Measurements from ENCODE around the gene ACBD6.

ACBD6 gene

GRCh38 chr1:180248176-180248575 is 254.2 kb downstream of the ACBD6 start:
- Histone ChIP-seq H3K9me3 (ENCODE audit: control insufficient read depth, insufficient read depth, low read depth, low read length) (no peaks in the 10 kb centered on the region), H3K4me3 (ENCODE audit: low read depth, low read length) (no peak overlapping the region), H3K4me1 (ENCODE audit: control insufficient read depth, insufficient read depth, low read length) (no peaks in the 10 kb centered on the region), H3K27ac (ENCODE audit: extremely low read depth, low read depth, low read length) (no peak overlapping the region), H3K36me3 (ENCODE audit: control insufficient read depth in 2 of 2, insufficient read depth in 1 of 2, low read length in 2 of 2) (no peaks in the 10 kb centered on the region)
- POLR2A ChIA-PET = no interaction called here
- no peak for TF ChIP-seq YY2 (tag by site-specific recombination; IDR thresholded peaks at IDR 0.05)
- TF ChIP-seq ZNF549 (tag by site-specific recombination; IDR thresholded peaks at IDR 0.05) = no peak
- no peak for TF ChIP-seq ZNF529 (tag by site-specific recombination; IDR thresholded peaks at IDR 0.05; ENCODE audit: insufficient replicate concordance)
- no peak for TF ChIP-seq ZBTB6 (tag by site-specific recombination; IDR thresholded peaks at IDR 0.05)
- TF ChIP-seq ZNF623 (tag by site-specific recombination; IDR thresholded peaks at IDR 0.05) = no peak
- no peak for TF ChIP-seq ZFP69B (tag by site-specific recombination; IDR thresholded peaks at IDR 0.05)
- TF ChIP-seq ZNF2 (tag by site-specific recombination; IDR thresholded peaks at IDR 0.05) = no peak
- no peak for TF ChIP-seq HOXC10 (CRISPR knock-in tag; IDR thresholded peaks at IDR 0.05)
- no peak for TF ChIP-seq ZBTB7A (tag by site-specific recombination; IDR thresholded peaks at IDR 0.05; ENCODE audit: low read depth)
- no peak for TF ChIP-seq ZBTB17 (tag by site-specific recombination; IDR thresholded peaks at IDR 0.05)
- CTCF ChIA-PET = interaction anchor here (0.5 to 2.3 kb wide), 6 partner anchors 12 to 390 kb away, joined by 4 to 9 read pairs (median 4); no protein-coding TSS in a partner anchor

- Histone ChIP-seq H3K27ac (ENCODE audit: extremely low read depth, low read depth, low read length) (no peak overlapping the region), H3K36me3 (ENCODE audit: control insufficient read depth in 2 of 2, insufficient read depth in 1 of 2, low read length in 2 of 2) (no peaks in the 10 kb centered on the region), H3K4me3 (ENCODE audit: low read depth, low read length) (no peak overlapping the region), H3K9me3 (ENCODE audit: control insufficient read depth, insufficient read depth, low read depth, low read length) (no peaks in the 10 kb centered on the region), H3K4me1 (ENCODE audit: control insufficient read depth, insufficient read depth, low read length) (no peaks in the 10 kb centered on the region)
- TF ChIP-seq, protein P1, sequence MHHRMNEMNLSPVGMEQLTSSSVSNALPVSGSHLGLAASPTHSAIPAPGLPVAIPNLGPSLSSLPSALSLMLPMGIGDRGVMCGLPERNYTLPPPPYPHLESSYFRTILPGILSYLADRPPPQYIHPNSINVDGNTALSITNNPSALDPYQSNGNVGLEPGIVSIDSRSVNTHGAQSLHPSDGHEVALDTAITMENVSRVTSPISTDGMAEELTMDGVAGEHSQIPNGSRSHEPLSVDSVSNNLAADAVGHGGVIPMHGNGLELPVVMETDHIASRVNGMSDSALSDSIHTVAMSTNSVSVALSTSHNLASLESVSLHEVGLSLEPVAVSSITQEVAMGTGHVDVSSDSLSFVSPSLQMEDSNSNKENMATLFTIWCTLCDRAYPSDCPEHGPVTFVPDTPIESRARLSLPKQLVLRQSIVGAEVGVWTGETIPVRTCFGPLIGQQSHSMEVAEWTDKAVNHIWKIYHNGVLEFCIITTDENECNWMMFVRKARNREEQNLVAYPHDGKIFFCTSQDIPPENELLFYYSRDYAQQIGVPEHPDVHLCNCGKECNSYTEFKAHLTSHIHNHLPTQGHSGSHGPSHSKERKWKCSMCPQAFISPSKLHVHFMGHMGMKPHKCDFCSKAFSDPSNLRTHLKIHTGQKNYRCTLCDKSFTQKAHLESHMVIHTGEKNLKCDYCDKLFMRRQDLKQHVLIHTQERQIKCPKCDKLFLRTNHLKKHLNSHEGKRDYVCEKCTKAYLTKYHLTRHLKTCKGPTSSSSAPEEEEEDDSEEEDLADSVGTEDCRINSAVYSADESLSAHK (tag by site-specific recombination; IDR thresholded peaks at IDR 0.05) = no peak
- no peak for TF ChIP-seq ZNF791 (tag by site-specific recombination; IDR thresholded peaks at IDR 0.05)
- no peak for TF ChIP-seq ZNF510 (tag by site-specific recombination; IDR thresholded peaks at IDR 0.05; ENCODE audit: insufficient replicate concordance)
- TF ChIP-seq ZBTB10 (tag by site-specific recombination; IDR thresholded peaks at IDR 0.05) = no peak
- no peak for TF ChIP-seq ZNF324 (tag by site-specific recombination; IDR thresholded peaks at IDR 0.05)
- TF ChIP-seq ZNF266 (tag by site-specific recombination; IDR thresholded peaks at IDR 0.05; ENCODE audit: low read depth) = no peak
- TF ChIP-seq OVOL3 (tag by site-specific recombination; IDR thresholded peaks at IDR 0.05) = no peak
- TF ChIP-seq ZNF664 (tag by site-specific recombination; IDR thresholded peaks at IDR 0.05) = no peak
- no peak for TF ChIP-seq ZFHX2 (tag by site-specific recombination; conservative IDR thresholded peaks at IDR 0.05)
- no peak for TF ChIP-seq ZFP69B (tag by site-specific recombination; IDR thresholded peaks at IDR 0.05)
- no peak for TF ChIP-seq ZNF560 (tag by site-specific recombination; IDR thresholded peaks at IDR 0.05; ENCODE audit: borderline replicate concordance)
- TF ChIP-seq ZNF677 (tag by site-specific recombination; IDR thresholded peaks at IDR 0.05) = no peak
- no peak for TF ChIP-seq ZNF473 (tag by site-specific recombination; IDR thresholded peaks at IDR 0.05)
- TF ChIP-seq ZFP3 (tag by site-specific recombination; IDR thresholded peaks at IDR 0.05; ENCODE audit: low read depth) = no peak
- ChIA-PET POLR2A (no interaction called here), CTCF (interaction anchor here (0.5 to 2.3 kb wide), 6 partner anchors 60 to 389 kb away, joined by 3 to 9 read pairs (median 4); no protein-coding TSS in a partner anchor)
These were observed 254.8 kb downstream of the ACBD6 start for GRCh38 chr1:180247580-180247979.

Data from HEK293 (cell line).